Parathyroid adenoma (tissue), 2 donors: ENCODE measurements around the gene PRPF40B.

ENCODE experiments used
- H2AFZ ChIP-seq: fragments of 300-600 bp; sonication (generic); one replicate; pipeline ENCODE4 v1.7.0; 2017; ENCODE audit warnings: antibody characterized with exemption, mild to moderate bottlenecking
- H3K27ac ChIP-seq: fragments of 300-600 bp; sonication (generic); one replicate; pipeline ENCODE4 v1.7.0; 2017
- H3K27me3 ChIP-seq: fragments of 300-600 bp; sonication (generic); one replicate; pipeline ENCODE4 v1.7.0; 2017; ENCODE audit warnings: low read length; ENCODE audit not compliant: control insufficient read depth, insufficient read depth
- H3K36me3 ChIP-seq: fragments of 300-600 bp; sonication (generic); one replicate; pipeline ENCODE4 v1.7.0; 2017; ENCODE audit warnings: low read length; ENCODE audit not compliant: control insufficient read depth, insufficient read depth
- H3K4me1 ChIP-seq: fragments of 300-600 bp; sonication (generic); one replicate; pipeline ENCODE4 v1.7.0; 2017; ENCODE audit warnings: control low read depth
- H3K4me2 ChIP-seq: fragments of 300-600 bp; sonication (generic); one replicate; pipeline ENCODE4 v1.7.0; 2017; ENCODE audit warnings: low read length
- H3K4me3 ChIP-seq: fragments of 300-600 bp; sonication (generic); one replicate; pipeline ENCODE4 v1.7.0; 2017; ENCODE audit warnings: low read depth, low read length
- H3K79me2 ChIP-seq: fragments of 300-600 bp; sonication (generic); one replicate; pipeline ENCODE4 v1.7.0; 2017; ENCODE audit warnings: control low read depth
- H3K9ac ChIP-seq: fragments of 300-600 bp; sonication (generic); one replicate; pipeline ENCODE4 v1.7.0; 2017; ENCODE audit warnings: mild to moderate bottlenecking
- H3K9me3 ChIP-seq: fragments of 300-600 bp; sonication (generic); one replicate; pipeline ENCODE4 v1.7.0; 2017; ENCODE audit warnings: low read length; ENCODE audit not compliant: control insufficient read depth
- TF ChIP-seq, protein P1 (sequence below): fragments of 300-600 bp; sonication (generic); IDR thresholded peaks from one replicate; pipeline ENCODE4 v1.7.0; 2017; ENCODE audit warnings: antibody characterized with exemption, mild to moderate bottlenecking
- donor health status: primary hyperparathyroidism.

Gene PRPF40B

DNA sequence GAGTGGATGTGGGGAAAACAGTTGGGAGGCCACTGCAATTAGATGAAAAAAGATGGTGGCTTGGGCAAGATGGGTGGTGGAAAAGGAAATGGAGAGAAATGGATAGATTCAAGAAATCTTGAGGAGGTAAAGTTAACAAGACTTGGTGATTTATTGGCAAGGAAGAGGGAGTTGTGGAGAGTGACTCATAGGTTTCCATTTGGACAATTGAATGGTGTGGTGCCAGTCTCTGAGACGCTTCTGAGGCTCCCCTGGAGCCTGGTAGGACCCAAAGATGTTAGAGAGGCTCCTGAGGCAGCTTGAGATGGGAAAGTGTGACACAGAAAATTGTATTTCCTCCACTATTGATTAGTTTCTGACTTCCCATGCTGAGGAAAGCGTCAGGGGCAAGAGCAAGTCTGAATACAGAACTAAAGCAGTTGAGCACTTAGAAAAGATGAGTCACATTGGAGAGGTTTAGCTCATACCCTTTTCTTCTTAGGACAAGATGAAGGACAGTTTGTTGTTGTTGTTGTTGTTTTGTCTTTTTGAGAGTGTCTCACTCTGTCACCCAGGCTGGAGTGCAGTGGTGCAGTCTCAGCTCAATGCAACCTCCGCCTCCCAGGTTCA is 4.5 kb downstream of the PRPF40B start:
- Histone ChIP-seq H2AFZ (no peak overlapping the region), H3K9ac (no peak overlapping the region), H3K79me2 (no peaks in the 10 kb centered on the region), H3K4me1 (no peaks in the 10 kb centered on the region), H3K4me3 (no peak overlapping the region), H3K4me2 (no peak overlapping the region), H3K9me3 (no peaks in the 10 kb centered on the region), H3K27me3 (no peaks in the 10 kb centered on the region), H3K36me3 (no peaks in the 10 kb centered on the region), H3K27ac (no peak overlapping the region)
- TF ChIP-seq, protein P1, sequence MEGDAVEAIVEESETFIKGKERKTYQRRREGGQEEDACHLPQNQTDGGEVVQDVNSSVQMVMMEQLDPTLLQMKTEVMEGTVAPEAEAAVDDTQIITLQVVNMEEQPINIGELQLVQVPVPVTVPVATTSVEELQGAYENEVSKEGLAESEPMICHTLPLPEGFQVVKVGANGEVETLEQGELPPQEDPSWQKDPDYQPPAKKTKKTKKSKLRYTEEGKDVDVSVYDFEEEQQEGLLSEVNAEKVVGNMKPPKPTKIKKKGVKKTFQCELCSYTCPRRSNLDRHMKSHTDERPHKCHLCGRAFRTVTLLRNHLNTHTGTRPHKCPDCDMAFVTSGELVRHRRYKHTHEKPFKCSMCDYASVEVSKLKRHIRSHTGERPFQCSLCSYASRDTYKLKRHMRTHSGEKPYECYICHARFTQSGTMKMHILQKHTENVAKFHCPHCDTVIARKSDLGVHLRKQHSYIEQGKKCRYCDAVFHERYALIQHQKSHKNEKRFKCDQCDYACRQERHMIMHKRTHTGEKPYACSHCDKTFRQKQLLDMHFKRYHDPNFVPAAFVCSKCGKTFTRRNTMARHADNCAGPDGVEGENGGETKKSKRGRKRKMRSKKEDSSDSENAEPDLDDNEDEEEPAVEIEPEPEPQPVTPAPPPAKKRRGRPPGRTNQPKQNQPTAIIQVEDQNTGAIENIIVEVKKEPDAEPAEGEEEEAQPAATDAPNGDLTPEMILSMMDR, result no peak

DNA sequence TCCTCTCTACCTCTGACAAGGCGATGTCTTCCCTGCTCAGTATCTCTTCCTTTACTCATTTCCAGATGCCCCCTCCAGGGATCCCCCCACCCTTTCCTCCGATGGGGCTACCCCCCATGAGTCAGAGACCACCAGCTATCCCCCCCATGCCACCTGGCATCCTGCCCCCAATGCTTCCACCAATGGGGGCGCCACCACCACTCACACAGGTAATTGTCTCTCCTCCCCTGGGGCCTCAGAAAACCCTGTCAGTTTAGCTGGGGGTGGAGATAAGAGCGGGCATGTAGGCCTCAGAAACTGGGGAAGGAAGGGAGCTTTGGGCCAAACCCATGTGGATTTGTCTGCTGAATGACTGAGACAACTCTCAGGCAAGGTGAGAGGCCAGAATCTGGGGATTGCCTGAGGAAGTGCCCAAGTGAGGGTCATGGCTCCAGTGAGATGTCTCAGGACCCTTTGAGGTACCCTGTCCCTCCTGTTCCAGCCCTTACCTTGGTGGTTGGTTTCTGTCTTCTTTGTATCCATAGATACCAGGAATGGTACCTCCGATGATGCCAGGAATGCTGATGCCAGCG is 8.1 kb downstream of the PRPF40B start:
- H3K27me3 ChIP-seq, result no peaks in the 10 kb centered on the region
- H3K36me3 ChIP-seq, result no peaks in the 10 kb centered on the region
- TF ChIP-seq, protein P1, result no peak
- H3K4me2 ChIP-seq, result no peak overlapping the region
- H3K27ac ChIP-seq, result no peak overlapping the region
- no peak overlapping the region for H3K4me3 ChIP-seq
- H3K9me3 ChIP-seq, result no peaks in the 10 kb centered on the region
- H3K4me1 ChIP-seq, result no peaks in the 10 kb centered on the region
- H3K9ac ChIP-seq, result no peak overlapping the region
- H2AFZ ChIP-seq, result no peak overlapping the region
- peaks cover 2% of the 10 kb centered on the region for H3K79me2 ChIP-seq

DNA sequence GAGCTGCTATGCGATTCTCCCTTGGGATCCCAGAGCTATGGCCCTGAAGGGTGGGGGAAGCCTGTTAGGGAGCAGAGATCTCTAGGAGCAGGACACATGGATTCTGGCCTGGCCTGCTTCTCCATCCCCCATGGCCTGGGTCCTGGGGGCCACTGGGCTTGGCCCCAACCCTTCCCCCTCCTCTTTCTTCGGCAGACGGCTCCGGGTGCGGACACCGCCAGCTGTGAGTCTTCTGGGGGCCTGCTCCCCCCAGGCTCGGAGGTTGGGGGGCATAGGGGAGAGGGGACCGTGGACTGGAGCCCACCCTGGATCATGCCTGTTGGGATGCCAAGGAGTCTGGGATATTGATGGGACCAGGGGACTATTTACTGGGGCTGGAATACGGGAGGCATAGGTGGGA is 9.0 kb downstream of the PRPF40B start:
- Histone ChIP-seq H2AFZ (no peak overlapping the region), H3K27me3 (no peaks in the 10 kb centered on the region), H3K9ac (no peak overlapping the region), H3K4me1 (no peaks in the 10 kb centered on the region), H3K4me2 (no peak overlapping the region), H3K27ac (no peak overlapping the region), H3K36me3 (no peaks in the 10 kb centered on the region), H3K4me3 (no peak overlapping the region), H3K9me3 (no peaks in the 10 kb centered on the region), H3K79me2 (peaks cover 2% of the 10 kb centered on the region)
- TF ChIP-seq, protein P1, result no peak

DNA sequence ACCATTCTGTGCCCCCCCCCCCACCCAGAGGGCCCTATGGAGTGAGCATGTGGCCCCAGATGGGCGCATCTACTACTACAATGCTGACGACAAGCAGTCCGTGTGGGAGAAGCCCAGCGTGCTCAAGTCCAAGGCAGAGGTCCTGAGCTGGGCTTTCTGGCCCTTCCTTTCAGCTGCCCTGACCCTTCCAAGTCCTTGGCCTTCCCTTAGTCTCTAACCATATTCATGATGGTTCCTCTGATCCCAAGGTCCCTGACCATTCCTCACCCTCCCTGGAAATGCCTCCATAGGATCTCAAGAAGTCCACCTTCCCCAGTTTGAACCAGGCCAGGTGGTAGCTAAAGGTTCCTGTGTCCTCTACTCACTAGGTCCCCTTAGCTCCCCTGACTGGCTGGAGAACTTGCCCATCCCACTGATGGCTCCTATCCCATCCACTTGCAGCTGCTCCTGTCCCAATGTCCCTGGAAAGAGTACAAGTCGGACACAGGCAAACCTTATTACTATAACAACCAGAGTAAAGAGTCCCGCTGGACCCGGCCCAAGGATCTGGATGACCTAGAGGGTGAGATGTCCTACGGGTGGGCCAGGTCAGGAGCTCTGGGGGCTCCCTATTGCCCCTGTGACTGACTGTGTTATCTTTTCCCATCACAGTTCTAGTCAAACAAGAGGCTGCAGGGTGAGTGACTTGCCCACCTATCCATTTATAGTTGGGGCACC is 9.8 kb downstream of the PRPF40B start:
- Histone ChIP-seq H3K4me2 (no peak overlapping the region), H3K27ac (no peak overlapping the region), H3K79me2 (peaks cover 2% of the 10 kb centered on the region), H3K9ac (no peak overlapping the region), H3K27me3 (no peaks in the 10 kb centered on the region), H3K36me3 (no peaks in the 10 kb centered on the region), H3K4me1 (no peaks in the 10 kb centered on the region), H2AFZ (no peak overlapping the region), H3K9me3 (no peaks in the 10 kb centered on the region), H3K4me3 (no peak overlapping the region)
- TF ChIP-seq, protein P1, result no peak
